ENCODE data around the gene NPPB. TPM values are rescaled to one million over a fixed set of nuclear protein-coding genes. Genes with fewer than 3 reads are reported as not detected.
A peak's percentile ranks its signal among the peaks of the same experiment; 100 is the strongest.
"Not testable (repeated sequence)": the region's sequence is repeated elsewhere in the genome, so short reads cannot be mapped to it uniquely, and the experiment has no call there.

The NPPB gene
- not detected for total RNA-seq

DNA sequence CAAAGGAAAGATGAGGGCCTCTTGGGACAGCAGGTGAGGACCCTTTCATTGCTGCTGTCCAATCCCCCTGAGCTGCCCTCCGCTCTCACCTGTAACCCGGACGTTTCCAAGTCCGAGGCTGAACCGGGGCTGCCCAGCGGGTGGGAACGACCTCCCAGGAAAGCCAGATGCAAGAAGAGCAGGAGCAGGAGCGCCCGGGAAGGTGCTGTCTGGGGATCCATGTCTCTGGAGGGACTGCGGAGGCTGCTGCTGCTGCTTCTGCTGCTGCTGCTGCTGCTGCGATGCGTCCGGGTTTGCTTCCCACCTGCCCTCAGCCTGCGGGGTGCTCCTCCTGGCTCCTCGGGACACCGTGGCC lies at the start of gene NPPB:
Gene NPPB (minus strand): TSS at position 333 of the 355 bp plus-strand sequence. CDS start 112 bp downstream, at position 221.
- H3K27me3 ChIP-seq = peaks cover 3 to 17% of the 10 kb centered on the region in 2 donors
- no peaks in the 10 kb centered on the region for H3K9me3 ChIP-seq
- H3K36me3 ChIP-seq = no peaks in the 10 kb centered on the region
- no peak within 1 kb of the TSS for H3K27ac ChIP-seq
- H3K4me1 ChIP-seq = no peaks in the 10 kb centered on the region
- intact Hi-C loops (cut with DNase I; ENCODE audit: low total_unique reads) = no loop called here
- TF ChIP-seq, protein P1, sequence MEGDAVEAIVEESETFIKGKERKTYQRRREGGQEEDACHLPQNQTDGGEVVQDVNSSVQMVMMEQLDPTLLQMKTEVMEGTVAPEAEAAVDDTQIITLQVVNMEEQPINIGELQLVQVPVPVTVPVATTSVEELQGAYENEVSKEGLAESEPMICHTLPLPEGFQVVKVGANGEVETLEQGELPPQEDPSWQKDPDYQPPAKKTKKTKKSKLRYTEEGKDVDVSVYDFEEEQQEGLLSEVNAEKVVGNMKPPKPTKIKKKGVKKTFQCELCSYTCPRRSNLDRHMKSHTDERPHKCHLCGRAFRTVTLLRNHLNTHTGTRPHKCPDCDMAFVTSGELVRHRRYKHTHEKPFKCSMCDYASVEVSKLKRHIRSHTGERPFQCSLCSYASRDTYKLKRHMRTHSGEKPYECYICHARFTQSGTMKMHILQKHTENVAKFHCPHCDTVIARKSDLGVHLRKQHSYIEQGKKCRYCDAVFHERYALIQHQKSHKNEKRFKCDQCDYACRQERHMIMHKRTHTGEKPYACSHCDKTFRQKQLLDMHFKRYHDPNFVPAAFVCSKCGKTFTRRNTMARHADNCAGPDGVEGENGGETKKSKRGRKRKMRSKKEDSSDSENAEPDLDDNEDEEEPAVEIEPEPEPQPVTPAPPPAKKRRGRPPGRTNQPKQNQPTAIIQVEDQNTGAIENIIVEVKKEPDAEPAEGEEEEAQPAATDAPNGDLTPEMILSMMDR (IDR thresholded peaks at IDR 0.05) = no peak
- TF ChIP-seq POLR2A (IDR thresholded peaks at IDR 0.05) = no peak
- DNase-seq = no peak
- H3K4me3 ChIP-seq = no peak within 1 kb of the TSS

DNA sequence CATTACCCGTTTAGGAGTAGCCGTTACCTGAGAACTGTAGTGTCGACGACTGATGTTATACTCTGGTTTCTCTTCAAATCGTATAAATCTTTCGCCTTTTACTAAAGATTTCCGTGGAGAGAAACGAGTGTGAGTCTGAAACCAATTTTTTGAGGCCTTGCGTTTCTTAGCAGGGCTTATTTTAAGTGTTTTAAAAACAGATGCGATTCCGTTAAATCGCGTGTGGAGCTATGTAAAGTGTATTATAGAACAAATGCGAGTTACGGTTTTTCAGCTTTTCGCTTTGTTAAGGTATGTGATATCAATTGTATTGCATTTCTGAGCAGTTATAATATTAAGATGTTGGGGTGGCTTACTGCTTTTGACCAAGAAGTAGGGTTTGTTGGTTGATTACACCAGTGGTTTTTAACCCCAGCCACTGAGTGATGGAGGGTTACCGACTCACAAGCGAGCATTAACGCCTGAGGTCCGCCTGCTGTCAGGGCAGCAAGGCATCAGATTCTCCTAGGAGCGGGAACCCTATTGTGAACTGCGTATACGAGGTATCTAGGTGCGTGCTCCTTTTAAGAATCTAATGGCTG lies 49.4 kb upstream of the NPPB start:
- peak in 1 of 2 donors; percentile 70 for DNase-seq
- Histone ChIP-seq H3K9me3 (no peaks in the 10 kb centered on the region), H3K27ac (peak overlapping the region; percentile 96 to 100), H3K4me1 (no peaks in the 10 kb centered on the region), H3K4me3 (peak overlapping the region; percentile 53 to 73), H3K27me3 (no peaks in the 10 kb centered on the region), H3K36me3 (no peaks in the 10 kb centered on the region)
- intact Hi-C loops (cut with DNase I; ENCODE audit: low total_unique reads) = no loop called here
- TF ChIP-seq, protein P1 (IDR thresholded peaks at IDR 0.05) = no peak
- TF ChIP-seq POLR2A (IDR thresholded peaks at IDR 0.05) = peak; percentile 90 to 92

DNA sequence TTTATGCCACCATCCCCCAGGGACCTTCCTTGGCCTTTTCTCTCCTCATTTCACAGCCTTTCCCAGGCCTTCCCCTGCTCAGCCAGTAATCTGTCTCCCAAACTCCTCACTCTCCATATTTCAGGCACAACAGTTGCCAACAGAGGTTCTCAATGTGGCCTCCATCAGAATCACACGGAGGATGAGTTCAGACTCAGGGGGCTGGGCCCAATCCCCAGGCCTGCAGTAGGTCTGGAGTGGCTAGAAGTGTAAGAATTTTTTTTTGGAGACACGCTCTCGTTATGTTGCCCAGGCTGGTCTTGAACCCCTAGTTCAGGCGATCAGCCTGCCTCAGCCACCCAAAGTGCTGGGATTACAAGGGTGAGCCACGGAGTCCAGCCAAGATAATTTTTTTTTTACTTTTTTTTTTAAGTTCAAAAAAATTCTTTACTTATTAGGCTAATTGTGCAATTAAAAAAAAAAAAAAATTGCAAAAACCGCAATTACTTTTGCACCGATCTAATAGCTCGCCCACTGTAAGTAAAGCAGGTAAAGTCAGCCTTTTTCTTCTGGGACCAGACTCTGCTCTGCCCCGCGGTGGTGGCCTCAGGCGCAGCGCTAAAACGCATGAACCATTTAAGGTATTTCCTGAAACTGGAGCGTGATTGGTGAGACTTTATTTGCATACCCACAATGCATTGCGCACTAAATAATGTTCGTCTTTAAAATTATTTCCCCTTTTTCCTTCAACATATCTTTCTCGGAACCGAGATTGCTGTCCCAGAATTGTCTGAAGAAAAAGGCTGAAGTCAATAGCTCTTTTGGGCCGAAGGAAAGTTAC lies 48.7 kb upstream of the NPPB start:
- Histone ChIP-seq H3K4me1 (no peaks in the 10 kb centered on the region), H3K4me3 (peak overlapping the region in 1 of 2 donors; percentile 15), H3K27ac (peak overlapping the region; percentile 96 to 100), H3K9me3 (no peaks in the 10 kb centered on the region), H3K27me3 (no peaks in the 10 kb centered on the region), H3K36me3 (no peaks in the 10 kb centered on the region)
- TF ChIP-seq POLR2A (IDR thresholded peaks at IDR 0.05) = no peak
- TF ChIP-seq, protein P1 (IDR thresholded peaks at IDR 0.05) = peak; percentile 90 to 95 (median 94)
- peak; percentile 94 to 95 for DNase-seq
- intact Hi-C loops (cut with DNase I; ENCODE audit: low total_unique reads) = no loop called here

DNA sequence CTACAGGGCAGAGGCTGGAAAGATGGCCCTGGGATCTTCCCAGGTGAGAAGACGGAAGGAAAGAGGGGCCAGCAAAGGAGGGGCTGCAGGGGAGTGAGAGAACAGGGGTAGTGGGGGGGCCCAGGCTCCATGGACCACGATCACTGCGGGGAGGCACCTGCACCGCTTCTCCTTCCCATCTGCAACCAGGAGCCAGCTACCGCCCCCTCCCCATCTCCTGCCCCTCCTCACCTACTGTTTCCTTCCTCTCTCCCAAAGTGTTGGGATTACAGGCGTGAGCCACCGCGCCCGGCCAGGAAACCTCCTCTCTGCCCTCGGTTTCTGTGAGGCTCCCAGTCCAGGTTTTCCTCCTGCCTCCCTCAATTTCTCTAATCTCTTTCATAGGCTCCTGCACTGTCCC lies 48.1 kb upstream of the NPPB start:
- Histone ChIP-seq H3K36me3 (no peaks in the 10 kb centered on the region), H3K27me3 (no peaks in the 10 kb centered on the region), H3K4me3 (no peak overlapping the region), H3K27ac (no peak overlapping the region), H3K4me1 (no peaks in the 10 kb centered on the region), H3K9me3 (no peaks in the 10 kb centered on the region)
- TF ChIP-seq POLR2A (IDR thresholded peaks at IDR 0.05) = no peak
- TF ChIP-seq, protein P1 (IDR thresholded peaks at IDR 0.05) = no peak
- DNase-seq = no peak
- intact Hi-C loops (cut with DNase I; ENCODE audit: low total_unique reads) = no loop called here

DNA sequence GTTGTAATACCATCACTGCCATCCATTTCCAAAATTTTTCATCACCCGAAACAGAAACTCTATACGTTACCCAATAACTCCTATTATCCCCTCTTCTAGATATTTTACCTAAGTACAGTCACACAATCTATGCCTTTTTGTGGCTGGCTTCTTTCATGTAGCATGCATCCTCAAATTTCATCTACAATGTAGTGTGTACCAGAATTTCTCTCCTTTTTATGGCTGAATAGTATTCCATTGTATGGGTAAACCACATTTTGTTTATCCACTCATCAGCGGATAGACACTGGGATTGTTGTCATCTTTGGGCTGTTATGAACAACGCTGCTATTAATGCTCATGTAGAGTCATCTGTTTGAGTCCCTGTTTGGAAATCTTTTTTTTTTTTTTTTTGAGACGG lies 46.2 kb upstream of the NPPB start:
- Histone ChIP-seq H3K4me3 (no peak overlapping the region), H3K4me1 (no peaks in the 10 kb centered on the region), H3K27me3 (no peaks in the 10 kb centered on the region), H3K9me3 (no peaks in the 10 kb centered on the region), H3K27ac (no peak overlapping the region), H3K36me3 (no peaks in the 10 kb centered on the region)
- TF ChIP-seq, protein P1 (IDR thresholded peaks at IDR 0.05) = no peak
- no peak for TF ChIP-seq POLR2A (IDR thresholded peaks at IDR 0.05)
- DNase-seq = no peak
- intact Hi-C loops (cut with DNase I; ENCODE audit: low total_unique reads) = no loop called here

DNA sequence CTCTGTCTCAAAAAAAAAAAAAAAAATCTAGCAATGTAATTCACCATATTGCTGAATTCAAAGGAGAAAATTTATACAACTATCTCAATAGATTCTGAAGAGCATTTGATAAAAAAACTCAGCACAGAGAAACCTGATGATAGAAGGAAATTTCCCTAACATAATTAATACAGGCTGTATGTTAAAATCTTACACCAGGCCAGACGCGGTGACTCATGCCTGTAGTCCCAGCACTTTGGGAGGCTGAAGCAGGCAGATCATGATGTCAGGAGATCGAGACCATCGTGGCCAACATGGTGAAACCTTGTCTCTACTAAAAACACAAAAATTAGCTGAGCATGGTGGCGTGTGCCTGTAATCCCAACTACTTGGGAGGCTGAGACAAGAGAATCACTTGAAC lies 45.4 kb upstream of the NPPB start:
- H3K4me1 ChIP-seq; H3K4me3 ChIP-seq; DNase-seq; H3K27me3 ChIP-seq; H3K27ac ChIP-seq; H3K36me3 ChIP-seq; intact Hi-C loops (cut with DNase I; ENCODE audit: low total_unique reads); H3K9me3 ChIP-seq: not testable (repeated sequence)

Data from uterus (tissue), 4 donors.